CD4-positive, alpha-beta T cell treated with Interleukin-1 beta for 1 hour (primary cell): ENCODE results near the gene KYAT1.
"Not testable (repeated sequence)": the region's sequence is repeated elsewhere in the genome, so short reads cannot be mapped to it uniquely, and the experiment has no call there.

Experiments
- DNase-seq, 2 donors: peaks; one replicate each; pipeline ENCODE4 v3.0.0-alpha.2; 2020 to 2022

The KYAT1 gene

GRCh38 chr9:128809831-128810230 lies 71.9 kb downstream of the KYAT1 start:
- DNase-seq, result no peak

- DNase-seq, result no peak
Measured at GRCh38 chr9:128809036-128809599, 72.6 kb downstream of the KYAT1 start.

GRCh38 chr9:128808543-128808942 lies 73.2 kb downstream of the KYAT1 start:
- no peak for DNase-seq

GRCh38 chr9:128807827-128808226 lies 73.9 kb downstream of the KYAT1 start:
- DNase-seq, result no peak

DNA sequence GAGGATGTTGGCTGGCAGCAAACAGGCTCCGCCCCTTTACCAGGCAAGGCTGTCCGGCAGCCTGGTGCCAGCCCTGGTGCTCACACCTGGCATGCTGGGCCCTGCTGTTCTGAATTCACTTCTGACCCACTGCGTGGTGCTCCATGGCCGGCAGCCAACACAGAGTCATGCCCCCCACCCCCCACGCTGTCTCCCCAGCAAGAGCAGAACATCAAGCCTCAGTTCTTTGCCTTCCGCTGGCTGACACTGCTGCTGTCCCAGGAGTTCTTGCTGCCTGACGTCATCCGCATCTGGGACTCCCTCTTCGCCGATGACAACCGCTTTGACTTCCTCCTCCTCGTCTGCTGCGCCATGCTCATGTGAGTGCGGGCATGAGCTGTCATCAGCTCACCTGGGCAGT lies 76.1 kb downstream of the KYAT1 start:
- no peak for DNase-seq

DNA sequence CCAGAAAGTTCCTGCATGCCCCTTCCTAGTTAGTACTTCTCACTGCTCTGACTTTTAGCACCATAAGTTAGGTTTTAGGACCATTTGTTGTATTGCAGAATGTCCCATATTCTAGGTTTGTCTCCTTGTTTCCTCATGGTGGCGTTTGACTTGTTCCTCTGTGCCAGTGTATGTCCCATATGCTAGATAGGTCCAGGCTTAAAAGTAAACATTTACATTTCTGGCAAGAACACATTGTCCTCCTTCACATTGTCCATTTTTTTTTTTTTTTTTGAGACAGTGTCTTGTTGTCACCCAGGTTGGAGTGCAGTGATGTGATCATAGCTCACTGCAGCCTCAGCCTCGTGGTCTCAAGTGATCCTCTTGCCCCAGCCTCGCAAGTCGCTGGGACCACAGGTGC lies 79.3 kb downstream of the KYAT1 start:
- no peak for DNase-seq

DNA sequence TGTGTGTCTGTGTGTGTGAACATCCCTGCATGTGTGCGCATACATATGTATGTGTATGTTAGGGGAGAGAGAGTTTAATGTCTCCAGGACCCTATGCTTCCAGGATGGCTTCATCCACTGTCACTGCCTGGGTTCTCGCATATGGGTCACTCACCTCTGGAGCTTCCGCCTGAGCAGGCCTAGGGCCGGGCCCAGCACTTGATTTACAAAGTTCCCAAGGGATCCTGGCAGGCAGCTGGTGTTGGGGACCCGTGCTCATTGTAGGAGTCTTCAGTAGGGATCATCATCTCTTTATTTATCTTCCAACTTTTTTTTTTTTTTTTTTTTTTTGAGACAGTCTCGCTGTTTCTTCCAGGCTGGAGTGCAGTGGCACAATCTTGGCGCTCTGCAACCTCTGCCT lies 81.7 kb downstream of the KYAT1 start:
- no peak for DNase-seq

GRCh38 chr9:128798896-128799295 lies 82.9 kb downstream of the KYAT1 start:
- DNase-seq, result no peak

- not testable (repeated sequence) for DNase-seq
Measured at GRCh38 chr9:128794961-128795360, 86.8 kb downstream of the KYAT1 start.

DNA sequence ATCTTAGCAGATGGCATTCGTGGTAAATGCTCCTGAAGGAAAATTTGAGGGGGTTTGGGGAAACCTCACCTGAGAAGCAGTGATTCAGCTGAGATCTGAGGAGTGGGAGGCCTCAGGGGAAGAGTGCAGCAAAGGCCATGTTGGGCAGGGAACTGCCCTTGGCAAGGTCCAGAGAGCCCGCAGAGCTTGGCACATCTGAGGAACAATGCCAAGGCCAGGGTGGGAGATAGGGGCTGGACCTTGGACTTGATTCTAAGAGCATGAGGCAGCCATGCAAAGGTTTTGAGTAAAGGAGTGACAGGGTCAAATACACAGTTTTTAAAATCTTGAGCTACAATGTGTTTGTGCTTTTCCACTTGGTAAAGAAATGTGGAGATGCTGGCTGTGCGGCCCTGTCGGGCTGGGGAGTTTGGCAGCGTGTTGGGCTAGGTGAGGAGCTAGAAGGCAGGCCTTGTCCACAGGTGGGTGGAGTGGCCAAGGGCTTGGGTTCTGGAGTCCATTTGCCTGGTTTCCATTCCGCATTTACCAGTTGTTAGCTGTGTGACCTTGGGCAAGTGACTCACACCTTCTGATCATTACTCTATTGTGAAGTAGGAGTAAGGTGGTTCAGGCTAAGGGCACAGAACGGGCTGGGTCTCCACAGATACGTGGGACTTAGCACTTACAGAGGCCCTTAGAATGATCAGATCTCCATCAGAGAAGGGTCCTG lies 88.6 kb downstream of the KYAT1 start:
- no peak for DNase-seq

DNA sequence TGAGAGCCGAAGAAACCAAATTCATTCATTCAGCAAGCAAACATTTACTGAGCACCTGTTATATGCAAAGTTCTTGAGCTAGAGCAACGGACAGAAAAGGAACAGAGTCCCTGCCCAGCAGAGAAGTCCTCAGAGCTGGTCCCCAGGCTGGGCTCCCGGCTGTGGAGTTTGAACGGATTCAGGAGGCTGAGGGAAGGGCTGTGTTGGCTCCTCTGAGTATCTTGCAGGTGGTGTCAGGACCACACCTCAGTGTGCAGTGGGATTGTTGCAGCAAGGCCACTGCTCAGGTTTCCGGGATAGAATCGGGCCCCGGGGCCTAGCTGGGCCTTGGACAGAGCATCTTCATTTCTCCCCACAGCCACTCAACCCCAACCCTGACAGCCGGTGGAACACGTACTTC lies 89.6 kb downstream of the KYAT1 start:
- no peak for DNase-seq

GRCh38 chr9:128790536-128790935 lies 91.2 kb downstream of the KYAT1 start:
- DNase-seq, result no peak

DNA sequence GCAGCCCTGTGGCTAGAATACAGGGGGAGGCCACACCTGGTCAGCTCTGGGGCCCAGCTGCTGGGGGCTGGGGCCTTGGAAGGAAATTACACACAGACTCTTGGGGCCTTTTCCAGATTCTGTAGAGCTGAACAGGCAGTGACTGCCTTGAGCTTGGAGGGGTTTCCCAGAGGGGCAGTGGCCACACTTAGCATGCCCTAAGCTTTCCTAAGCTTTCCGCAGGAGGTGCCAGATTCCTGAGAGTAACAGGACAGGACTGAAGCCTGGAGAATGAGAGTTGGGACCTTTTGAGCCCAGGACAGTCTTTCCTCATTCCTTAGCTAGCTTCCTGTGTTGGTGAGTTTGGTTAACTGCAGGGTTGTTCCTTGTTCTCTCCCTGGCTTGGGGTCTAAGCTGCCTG lies 93.3 kb downstream of the KYAT1 start:
- no peak for DNase-seq

- DNase-seq, result no peak
Measured at GRCh38 chr9:128787659-128788058, 94.1 kb downstream of the KYAT1 start.

DNA sequence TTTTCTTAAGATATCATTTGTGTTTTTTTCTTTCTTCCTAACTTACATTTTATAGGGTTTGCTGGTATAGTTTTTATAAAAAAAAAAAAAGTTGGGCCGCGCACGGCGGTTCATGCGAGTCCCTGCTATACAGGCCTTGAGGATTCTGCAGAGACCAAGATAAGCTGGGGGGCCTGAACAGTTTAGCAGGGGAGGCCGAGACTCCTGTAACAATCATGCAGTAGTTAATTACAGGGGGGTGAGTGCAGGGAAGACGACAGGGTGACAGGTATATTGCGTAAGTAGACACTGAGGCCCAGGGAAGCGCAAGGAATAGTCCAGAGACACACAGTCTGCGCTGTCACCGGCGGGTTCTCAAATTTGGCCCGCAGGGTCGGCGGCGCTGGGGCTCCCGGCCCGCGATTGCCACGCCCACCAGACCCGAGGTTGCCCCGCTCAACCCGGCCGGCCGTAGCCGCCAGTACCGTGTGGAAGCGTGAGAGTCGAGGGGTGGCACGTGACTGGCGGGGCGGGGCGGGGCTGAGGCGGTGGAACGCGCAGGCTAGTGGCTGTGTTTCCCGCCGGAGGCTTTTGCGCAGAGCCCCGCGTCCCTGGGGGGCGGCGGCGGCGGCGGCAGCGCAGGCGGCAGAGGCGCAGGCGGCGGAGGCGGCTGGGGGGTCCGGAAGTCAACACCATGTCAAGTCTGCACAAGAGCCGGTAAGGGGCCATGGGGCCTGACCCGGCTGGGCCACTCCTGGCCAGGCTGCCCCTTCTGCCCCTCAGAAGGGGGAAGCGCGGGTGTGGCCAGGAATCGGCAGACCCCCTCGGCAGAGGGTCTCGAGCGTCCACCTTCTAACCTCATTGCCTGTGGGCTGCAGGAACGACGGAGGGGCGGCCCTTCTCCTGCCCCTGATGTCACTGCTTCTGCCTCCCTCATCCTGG lies 94.8 kb downstream of the KYAT1 start, which contains the start of gene TBC1D13:
Gene TBC1D13, plus strand, starts transcription at position 573 of the 921 bp plus-strand sequence. Its CDS starts 101 bp downstream, at position 674.
- DNase-seq, result peak; percentile 90 to 91

GRCh38 chr9:128785427-128785826 lies 96.3 kb downstream of the KYAT1 start:
- DNase-seq, result no peak
